Tongue (tissue), 1 donor: Measurements from ENCODE around the gene PDK4. TPM values are rescaled to one million over a fixed set of nuclear protein-coding genes. Genes with fewer than 3 reads are reported as not detected.

ENCODE experiments used
- total RNA-seq: library from RNA; depleted of rRNA; stranded (reverse); fragments of >200 nt; gene quantifications from one replicate; pipeline ENCODE4 v1.2.3, GENCODE V29; 2014

Gene PDK4
- total RNA-seq, 1 donor from 2014 or later = 48.6 TPM

Other genes with a start within 250 kb of the PDK4 start
- gene PON3, start 200.1 kb downstream of the PDK4 start, total RNA-seq = 7.2 TPM
- 110 TPM for gene PON2, start 161.5 kb downstream of the PDK4 start, total RNA-seq
- gene ASB4, start 110.6 kb downstream of the PDK4 start, total RNA-seq = 26.9 TPM
- 2.6 TPM for gene DYNC1I1, start 176.0 kb upstream of the PDK4 start, total RNA-seq